ENCODE measurements around the gene C2orf66.

The C2orf66 gene

DNA sequence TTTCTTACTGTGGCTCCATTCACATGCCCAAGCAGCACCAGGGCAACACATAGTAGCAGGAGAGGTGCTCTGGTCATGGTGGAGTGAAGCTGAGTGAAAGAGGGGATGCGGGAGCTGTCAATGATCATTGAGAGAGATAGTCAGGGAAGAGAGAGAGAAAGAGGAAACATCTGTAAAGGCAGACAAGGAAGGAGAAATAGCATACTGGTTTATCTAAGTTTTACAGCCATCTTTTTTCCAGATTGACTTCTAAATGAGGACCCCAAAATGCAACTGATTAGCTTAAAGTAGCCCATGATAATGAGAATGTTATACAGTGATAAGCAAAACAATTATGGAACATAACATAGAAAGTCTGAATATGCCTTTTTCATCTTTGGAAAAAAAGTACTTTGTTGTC is at the start of gene C2orf66:
C2orf66 (minus strand) TSS at position 96 of the 400 bp plus-strand sequence; CDS start at position 77, 19 bp downstream.
- DNase-seq (ENCODE audit: low read depth, low spot score), result no peak

GRCh38 chr2:196854629-196855028 is 45.5 kb upstream of the C2orf66 start:
- DNase-seq (ENCODE audit: low read depth, low spot score), result no peak

DNA sequence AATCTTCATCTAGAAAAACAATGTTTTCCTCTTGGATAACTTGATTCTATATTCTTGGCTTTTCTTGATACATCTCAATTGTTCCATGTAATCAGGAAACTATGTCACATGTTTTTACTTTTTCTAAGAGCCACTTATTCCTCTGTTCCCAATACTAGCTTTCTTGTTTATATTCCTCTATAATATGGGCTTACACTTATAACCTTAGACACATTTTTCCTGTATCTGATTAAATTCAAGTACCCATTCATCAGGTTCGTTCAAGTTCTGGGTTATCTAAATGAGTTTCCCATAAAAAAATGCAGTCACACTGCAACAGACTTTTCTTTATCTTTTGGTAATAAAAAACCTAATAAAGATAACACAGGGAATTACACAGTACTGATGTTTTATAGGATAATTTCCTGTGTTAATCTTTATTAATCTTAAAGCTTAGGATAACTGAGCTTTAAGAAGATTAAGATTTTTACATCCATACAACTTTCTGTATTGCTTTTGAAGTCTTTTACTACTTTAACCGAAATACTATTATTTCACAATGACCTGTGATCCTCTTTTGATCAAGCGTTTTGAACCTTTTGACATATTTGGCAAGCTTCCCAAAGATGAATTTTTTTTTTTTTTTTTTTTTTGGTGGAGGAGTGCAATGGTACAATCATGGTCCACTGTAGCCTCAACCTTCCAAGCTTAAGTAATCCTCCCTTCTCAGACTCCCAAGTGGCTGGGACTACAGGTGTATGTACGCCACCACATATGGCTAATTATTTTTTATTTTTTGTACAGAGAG is 44.3 kb upstream of the C2orf66 start:
- DNase-seq (ENCODE audit: low read depth, low spot score), result no peak

DNA sequence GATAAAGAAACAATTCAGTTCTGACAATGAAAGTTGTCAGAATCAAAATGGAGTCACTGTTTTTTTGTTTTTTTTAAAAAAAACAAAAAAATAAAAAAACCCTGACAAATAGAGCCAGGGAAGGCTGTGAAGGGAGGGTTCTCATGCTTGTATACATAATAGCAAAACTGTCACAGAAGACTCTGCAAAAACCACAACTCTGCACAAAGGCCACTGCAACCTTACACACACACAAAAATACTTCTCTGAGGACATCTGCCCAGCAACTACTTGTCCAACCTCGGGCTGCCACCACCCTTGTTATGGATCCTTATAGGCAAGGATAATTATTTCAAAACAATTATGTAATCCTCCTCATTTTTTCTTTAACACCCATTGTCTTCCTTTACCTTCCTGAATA is 41.9 kb upstream of the C2orf66 start:
- DNase-seq (ENCODE audit: low read depth, low spot score), result no peak

- no peak for DNase-seq (ENCODE audit: low read depth, low spot score)
Measured at GRCh38 chr2:196849895-196850294, 40.7 kb upstream of the C2orf66 start.

- no peak for DNase-seq (ENCODE audit: low read depth, low spot score)
Measured at GRCh38 chr2:196846295-196846694, 37.1 kb upstream of the C2orf66 start.

GRCh38 chr2:196845371-196845770 is 36.2 kb upstream of the C2orf66 start:
- no peak for DNase-seq (ENCODE audit: low read depth, low spot score)

- DNase-seq (ENCODE audit: low read depth, low spot score), result no peak
Measured at GRCh38 chr2:196840171-196840570, 31.0 kb upstream of the C2orf66 start.

DNA sequence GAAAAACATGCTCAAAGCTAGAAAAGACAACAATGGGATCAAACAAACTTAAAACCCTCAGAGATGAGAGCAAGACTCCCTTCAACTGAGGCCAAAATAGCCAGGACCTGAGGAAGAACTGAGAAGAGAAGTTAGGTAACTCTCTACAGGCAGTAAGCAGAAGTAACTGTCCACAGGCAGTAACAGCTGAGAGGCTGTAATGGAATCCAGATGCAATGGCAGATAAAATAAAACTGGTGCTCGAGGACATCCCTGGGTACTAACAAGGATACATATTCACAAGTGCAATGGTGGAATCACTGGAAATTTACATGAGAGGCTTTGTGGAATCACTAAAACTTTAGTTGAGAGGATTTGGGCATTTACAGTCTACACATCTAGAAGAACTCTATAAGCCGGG is 30.4 kb upstream of the C2orf66 start:
- no peak for DNase-seq (ENCODE audit: low read depth, low spot score)

- no peak for DNase-seq (ENCODE audit: low read depth, low spot score)
Measured at GRCh38 chr2:196836440-196836839, 27.3 kb upstream of the C2orf66 start.

DNA sequence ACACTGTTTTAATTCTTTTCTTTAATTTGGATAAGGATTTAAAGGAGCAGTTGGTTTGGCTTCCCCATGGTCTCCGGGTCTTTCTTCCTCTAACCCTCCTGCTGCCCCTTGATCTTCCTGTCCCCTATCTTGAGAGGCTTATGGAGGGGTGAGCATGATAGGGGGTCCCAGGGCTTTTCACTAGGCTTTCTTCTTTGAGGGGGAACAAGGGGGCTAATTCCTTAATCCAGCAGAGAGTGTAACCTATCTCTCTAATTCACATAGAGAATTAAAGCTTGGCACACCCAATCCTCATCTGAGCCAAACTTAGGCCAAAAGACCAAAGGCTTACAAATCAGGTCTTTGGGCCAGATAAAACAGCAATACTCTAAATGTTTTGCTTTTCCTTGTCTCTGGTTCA is 21.5 kb upstream of the C2orf66 start:
- no peak for DNase-seq (ENCODE audit: low read depth, low spot score)

DNA sequence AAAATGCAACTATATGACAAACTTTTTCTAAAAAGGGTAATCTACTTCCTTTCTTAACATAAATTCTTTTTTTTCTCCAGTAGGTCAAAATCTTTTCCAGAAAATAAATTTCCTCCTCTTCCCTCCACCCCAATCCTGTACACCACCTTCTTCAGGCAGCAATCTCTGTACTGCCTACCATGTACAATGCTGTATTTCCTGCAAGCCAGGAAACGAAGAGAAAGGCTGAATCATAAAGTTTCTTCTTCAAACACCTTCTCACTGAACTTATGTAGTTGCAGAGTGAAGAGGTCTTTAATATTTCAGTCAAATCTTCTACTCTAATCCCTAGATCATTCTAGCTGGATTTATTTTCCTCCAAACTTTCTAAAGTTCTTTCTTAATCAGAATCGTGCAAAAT is 18.2 kb upstream of the C2orf66 start:
- no peak for DNase-seq (ENCODE audit: low read depth, low spot score)

DNA sequence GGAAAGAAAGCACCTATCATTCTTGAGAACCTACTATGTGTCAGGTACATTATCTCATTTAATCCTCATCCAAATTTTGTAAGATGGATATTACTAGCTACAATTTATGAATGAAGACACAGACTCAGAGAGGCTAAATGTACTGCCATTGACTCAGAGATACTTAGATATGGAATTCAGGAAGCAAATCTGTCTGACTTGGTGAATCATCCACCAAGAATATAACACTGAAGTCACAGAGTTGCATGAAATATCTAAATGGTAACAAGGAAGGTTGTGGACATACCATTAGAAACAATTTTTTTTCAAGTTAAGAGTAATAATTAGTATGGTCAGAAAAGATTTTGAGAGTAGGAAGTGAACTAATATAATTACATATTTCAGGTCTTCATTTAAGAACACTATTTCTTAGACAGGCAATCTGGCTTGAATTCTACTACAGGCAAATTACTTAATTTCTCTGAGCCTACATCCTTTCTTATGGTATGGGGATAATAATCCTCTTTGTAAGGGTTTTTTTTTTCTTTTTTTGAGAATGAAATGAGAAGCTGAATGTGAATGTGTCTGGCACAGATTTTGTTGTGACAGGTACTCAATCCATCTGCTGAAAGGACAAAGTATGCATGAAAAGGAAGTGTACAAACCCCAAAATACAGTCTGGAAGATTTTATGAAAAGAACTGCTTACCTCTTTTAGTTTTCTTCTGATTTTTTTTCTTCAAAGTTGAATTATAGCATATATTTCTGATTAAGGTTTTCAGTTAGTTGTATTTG is 14.8 kb upstream of the C2orf66 start:
- no peak for DNase-seq (ENCODE audit: low read depth, low spot score)

GRCh38 chr2:196821195-196821594 is 12.0 kb upstream of the C2orf66 start:
- no peak for DNase-seq (ENCODE audit: low read depth, low spot score)

GRCh38 chr2:196808083-196808665 is 981 bp downstream of the C2orf66 start:
- no peak for DNase-seq (ENCODE audit: low read depth, low spot score)

DNA sequence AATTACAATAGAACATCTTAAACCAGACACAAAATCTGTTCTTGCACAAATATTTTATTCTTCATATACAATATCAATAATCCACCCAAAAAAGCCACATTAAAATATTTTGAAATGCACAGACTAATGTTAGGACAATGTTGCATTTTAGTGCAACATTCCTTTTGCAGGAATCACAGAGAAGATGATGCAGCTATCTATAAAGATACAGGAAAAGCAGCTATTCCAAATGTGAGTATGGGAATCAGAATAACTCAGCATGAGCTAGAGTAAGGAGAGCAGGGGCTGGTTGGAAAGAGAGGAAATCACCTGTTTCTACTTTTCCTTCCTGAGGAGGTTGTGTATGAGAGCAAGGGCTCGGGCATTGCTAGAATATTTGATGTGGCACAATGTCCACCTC is 4.8 kb downstream of the C2orf66 start:
- no peak for DNase-seq (ENCODE audit: low read depth, low spot score)

DNA sequence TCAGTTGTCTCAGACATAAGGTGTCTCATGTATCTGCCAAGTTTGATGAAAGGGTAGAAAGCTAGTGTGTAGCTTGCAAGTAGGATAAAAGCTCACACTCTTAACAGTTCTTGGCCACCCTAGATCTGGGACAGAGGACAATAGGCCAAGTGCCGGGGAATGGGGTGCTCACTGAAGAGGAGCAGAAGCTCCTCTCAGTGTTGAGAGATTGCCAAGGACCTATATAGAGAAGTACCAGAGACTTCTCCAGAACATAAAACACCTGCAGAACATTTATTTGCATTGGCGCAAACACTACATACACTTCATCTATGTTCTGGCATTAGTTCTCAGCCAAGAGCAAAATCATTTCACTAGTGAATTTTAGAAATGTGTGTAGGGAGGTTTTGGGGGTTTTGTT is 6.8 kb downstream of the C2orf66 start:
- no peak for DNase-seq (ENCODE audit: low read depth, low spot score)

- DNase-seq (ENCODE audit: low read depth, low spot score), result no peak
Measured at GRCh38 chr2:196801674-196802261, 7.4 kb downstream of the C2orf66 start.

GRCh38 chr2:196798980-196799379 is 10.2 kb downstream of the C2orf66 start:
- DNase-seq (ENCODE audit: low read depth, low spot score), result no peak

DNA sequence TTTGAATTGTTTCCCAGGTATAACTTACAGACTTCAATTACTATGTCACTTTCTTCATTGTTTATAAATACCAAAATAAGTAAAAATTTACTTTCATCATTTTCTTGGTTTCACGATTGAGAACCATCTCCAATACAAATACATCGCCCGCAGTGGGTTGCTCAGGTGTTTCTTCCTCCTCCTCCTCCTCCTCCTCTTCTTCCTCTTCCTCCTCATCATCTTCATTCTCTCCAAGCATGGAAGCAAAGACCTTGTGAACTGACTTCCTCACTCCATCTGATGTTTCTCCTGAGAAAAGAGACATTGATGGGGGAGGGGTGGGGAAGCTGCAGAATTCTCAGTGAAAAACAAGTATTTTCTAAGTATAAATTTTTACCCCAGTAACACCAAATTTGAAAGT is 16.3 kb downstream of the C2orf66 start:
- DNase-seq (ENCODE audit: low read depth, low spot score), result no peak

- DNase-seq (ENCODE audit: low read depth, low spot score), result no peak
Measured at GRCh38 chr2:196783431-196784094, 25.6 kb downstream of the C2orf66 start.

- DNase-seq (ENCODE audit: low read depth, low spot score), result no peak
Measured at GRCh38 chr2:196767101-196767500, 42.1 kb downstream of the C2orf66 start.

All from brain pericyte (primary cell).